Stimulated activated CD4-positive, alpha-beta T cell treated with anti-CD3 and anti-CD28 coated beads, Interleukin-2, amount 100 ng/mL, for 4 hours (primary cell): ENCODE measurements around the gene CDK2AP2.
A peak's percentile ranks its signal among the peaks of the same experiment; 100 is the strongest.
"Not testable (repeated sequence)": the region's sequence is repeated elsewhere in the genome, so short reads cannot be mapped to it uniquely, and the experiment has no call there.

Source experiments
- DNase-seq: peaks from one replicate; pipeline ENCODE4 v3.0.0-alpha.2; 2020; ENCODE audit warnings: low read depth

Gene CDK2AP2

DNA sequence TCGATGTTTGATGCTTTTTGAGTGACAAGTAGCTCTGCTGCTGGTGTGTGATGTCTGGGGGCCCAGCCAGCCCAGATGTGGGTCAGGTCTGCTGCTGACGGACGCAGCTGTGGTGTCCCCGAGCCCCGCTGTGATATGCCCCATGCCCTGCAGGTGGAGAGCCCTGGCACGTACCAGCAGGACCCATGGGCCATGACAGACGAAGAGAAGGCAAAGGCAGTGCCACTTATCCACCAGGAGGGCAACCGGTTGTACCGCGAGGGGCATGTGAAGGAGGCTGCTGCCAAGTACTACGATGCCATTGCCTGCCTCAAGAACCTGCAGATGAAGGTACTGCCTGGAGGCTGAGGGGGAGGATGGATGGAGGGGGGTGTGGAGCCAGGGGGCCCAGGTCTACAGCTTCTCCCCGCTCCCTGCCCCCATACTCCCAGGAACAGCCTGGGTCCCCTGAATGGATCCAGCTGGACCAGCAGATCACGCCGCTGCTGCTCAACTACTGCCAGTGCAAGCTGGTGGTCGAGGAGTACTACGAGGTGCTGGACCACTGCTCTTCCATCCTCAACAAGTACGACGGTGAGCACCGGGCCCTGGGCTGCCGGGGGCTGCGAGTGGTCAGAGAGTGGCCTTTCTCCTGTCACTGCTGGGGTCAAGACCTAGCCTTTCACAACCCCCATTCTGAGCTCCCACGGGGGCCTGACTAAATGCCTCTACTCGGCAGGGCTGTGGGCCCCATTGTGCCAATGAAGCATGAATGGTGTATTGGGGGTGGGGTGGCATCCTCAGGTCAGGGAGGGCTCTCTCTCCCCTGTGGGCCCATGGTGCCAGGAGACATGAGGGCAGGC, 17.9 kb downstream of the CDK2AP2 start:
- no peak for DNase-seq

DNA sequence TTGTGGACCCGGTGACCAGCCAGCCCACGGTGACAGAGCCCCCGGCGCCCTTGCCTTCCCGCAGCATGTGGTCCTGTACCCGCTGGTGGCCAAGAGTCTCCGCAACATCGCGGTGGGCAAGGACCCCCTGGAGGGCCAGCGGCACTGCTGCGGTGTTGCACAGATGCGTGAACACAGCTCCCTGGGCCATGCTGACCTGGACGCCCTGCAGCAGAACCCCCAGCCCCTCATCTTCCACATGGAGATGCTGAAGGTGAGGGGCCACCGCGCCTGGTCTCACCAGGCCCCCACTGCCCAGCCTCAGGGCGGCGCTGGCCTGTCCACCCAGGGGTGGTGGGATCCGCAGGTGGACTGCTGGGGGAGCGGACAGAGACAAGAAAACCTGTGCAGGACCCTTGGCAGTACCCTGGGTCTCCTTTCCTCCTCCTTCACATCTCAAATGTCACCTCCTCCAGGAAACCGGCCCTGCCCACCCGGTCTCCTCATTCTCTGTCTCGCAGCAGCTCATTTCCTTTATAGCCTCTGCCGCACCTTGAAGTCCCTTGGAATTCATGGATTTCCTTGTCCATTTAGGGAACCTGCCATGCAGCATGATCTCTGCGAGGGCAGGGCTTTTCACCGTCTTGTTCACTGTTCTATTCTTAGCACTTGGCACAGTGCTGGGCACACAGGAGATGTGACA, 18.6 kb downstream of the CDK2AP2 start:
- DNase-seq: no peak

DNA sequence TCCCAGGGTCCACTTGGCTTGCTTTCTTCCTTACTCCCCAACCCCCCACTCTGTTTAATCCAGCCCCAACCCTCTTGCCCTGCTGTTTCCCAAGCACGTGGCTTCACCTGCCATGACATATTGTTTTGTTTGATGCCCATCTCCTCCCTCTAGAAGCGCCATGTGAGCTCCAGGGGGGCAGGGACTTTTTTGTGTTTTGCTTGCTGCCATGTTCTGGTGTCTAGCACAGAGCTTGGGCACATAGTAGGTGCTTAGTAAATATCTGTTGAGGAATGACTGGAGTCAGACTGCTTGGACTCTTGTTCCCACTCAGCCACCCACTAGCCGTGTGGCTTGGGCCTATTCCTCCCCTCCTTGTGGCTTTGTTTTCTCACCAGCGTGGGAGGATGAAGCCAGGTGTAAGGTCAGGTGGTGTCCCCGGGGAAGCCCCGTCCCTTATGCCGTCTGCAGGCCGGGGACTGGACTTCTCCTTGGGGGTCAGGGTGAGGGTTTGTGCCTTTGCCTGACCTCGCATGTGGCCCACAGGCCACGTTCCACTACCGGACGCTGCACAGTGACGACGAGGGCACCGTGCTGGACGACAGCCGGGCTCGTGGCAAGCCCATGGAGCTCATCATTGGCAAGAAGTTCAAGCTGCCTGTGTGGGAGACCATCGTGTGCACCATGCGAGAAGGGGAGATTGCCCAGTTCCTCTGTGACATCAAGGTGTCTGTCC, 21.3 kb downstream of the CDK2AP2 start:
- no peak for DNase-seq

DNA sequence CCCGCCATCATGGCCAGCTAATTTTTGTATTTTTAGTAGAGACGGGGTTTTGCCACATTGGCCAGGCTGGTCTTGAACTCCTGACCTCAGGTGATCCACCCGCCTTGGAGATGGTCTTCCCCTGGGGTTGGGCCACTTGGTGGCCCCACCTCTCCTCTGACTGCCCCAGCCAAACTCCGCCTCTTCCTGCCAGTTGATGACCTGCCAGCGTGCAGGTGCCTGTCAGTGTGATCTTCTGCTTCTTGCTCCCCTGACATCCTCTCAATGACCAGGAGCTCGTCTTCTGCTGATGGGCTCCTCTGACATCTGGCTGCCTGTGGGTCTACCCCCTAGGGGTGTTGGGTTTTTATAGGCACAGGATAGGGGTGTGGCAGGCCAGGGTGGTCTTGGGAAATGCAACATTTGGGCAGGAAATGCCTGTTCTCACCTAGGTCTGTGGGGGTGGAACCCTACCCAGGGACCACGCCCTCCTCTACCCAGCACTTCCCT, 22.0 kb downstream of the CDK2AP2 start:
- DNase-seq: not testable (repeated sequence)

DNA sequence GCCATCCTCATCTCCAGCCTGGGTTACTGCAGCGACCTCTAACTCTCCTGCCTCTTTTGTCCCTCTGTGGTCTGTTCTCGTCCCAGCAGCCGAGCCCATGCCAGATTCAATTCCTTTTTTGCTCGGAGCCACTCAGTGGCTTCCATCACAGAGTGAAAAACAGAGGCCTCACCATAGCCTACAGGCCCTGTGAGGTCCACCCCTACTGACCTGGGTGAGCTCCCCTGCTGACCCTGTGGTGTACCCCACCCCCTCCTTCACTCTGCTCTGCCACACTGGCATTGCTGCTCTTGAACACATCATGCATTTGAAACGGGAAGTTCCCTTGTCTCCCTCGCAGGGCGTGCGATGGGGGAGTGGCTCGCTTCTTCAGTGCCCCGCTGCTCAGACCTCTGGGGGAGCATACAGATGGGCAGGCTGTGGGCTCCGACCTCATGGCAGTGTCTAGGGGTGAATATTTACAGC, 23.1 kb downstream of the CDK2AP2 start:
- no peak for DNase-seq

DNA sequence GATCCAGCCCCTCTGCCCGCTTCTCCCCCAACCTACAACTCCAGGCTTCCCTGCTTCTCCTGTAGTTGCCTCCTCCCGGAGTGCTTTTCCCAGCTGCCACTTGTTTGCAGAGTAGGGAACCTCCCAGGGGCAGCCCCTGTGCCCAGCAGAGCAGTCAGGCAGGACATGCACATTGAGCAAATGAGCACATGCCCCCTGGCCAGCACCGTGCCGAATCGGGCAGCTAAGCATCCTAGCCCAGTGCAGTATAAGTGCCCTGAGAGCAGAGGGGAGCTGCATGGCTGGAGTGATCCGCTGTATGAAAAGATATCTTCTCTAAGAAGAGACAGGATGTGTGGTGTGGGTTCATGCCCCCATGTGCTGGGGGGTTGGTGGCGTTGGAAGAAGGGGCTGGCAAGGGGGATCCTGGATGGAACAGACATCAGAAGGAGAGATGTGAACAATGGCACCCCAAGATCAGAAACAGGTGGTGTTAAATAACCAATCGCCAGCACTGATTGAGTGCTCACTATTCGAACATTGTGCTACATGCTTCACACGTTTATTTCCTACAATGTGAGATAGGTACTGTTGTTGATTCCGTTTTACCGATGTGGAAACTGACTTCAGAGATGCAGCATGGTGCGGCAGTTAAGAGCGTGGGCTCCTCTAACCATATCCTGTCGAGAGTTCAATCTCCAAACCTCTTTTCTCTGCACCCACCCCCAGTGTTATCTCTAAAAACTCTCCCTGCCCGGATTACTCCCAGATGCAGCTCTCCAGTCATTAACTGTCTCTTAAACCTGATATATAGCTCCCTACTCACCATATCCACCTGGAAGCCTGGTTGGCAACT, 23.9 kb downstream of the CDK2AP2 start:
- DNase-seq: no peak

DNA sequence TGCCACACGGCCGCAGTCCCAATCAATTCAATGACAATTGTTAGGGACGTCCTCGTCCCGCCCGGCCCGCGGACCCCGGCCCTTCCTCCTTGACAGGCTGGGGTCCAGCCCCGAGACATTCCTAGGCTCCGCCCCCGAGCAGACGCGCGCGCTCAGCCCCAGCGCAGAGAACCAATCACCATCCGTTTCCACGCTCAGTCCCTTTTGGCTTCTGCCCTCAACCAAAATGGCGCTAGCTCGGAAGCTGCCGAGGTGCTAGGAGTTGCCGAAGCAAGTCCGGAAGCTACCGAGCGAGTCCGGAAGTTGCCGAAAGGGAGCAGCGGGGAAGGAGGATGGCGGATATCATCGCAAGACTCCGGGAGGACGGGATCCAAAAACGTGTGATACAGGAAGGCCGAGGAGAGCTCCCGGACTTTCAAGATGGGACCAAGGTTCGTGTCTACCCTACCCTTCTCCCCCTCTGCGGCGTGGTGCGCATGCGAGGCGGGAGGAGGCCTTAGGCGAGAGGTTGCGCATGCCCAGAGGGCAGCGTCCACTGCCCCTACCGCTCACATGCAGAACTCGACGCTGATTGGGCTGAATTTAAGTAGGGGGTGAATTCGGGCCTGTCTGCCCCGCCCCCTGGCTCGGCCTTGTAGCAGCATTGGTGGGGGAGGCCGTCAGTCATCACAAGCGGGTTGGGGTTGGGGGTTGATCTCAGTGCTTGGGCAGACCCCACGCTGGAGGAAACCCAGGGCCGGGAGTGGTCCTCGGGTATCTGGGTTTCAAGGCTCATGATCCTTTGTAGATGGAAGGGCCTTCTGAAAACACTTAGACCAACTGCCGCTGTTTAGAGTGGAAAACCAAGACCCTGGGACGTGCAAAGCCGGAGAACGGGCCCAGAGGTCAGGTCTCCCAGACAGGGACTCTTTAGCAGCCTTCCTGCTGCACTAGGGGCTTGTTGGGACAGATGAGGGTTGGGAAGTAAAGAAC, 24.8 kb downstream of the CDK2AP2 start, which contains the start of gene AIP:
Gene AIP (plus strand): TSS at position 200 of the 972 bp plus-strand sequence. CDS start 133 bp downstream, at position 333.
- DNase-seq: peak; percentile 96

DNA sequence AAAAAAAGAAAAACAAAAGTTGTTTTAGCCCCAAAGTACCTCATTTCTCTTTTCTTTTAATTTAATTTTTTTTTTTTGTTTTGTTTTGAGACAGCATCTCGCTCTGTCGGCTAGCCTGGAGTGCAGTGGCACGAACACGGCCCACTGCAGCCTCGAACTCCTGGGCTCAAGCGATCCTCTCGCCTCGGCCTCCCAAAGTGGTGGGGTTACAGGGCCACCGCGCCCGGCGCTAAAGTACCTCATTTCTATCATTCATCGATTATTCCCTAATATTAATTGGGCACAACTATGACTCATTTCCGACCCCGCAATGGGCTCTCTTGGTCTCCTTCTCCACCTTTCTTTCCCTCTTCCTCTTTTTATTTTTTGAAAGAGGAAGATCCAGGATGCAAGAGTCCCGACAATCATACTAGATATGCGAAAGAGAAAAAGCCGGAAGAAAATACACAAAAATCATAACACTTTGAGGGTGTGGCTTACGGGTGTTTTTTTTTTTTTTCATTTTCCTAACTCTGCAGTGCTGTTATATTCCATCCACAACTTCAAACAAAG, 25.6 kb downstream of the CDK2AP2 start:
- DNase-seq: no peak

DNA sequence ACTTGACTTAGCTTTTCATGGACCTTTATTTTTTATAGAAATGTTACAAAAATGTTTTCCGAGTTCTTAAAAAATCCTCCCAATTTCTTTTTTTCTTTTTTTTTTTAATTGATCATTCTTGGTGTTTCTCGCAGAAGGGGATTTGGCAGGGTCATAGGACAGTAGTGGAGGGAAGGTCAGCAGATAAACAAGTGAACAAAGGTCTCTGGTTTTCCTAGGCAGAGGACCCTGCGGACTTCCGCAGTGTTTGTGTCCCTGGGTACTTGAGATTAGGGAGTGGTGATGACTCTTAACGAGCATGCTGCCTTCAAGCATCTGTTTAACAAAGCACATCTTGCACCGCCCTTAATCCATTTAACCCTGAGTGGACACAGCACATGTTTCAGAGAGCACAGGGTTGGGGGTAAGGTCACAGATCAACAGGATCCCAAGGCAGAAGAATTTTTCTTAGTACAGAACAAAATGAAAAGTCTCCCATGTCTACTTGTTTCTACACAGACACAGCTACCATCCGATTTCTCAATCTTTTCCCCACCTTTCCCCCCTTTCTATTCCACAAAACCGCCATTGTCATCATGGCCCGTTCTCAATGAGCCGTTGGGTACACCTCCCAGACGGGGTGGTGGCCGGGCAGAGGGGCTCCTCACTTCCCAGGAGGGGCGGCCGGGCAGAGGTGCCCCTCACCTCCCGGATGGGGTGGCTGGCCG, 30.5 kb downstream of the CDK2AP2 start:
- not testable (repeated sequence) for DNase-seq

DNA sequence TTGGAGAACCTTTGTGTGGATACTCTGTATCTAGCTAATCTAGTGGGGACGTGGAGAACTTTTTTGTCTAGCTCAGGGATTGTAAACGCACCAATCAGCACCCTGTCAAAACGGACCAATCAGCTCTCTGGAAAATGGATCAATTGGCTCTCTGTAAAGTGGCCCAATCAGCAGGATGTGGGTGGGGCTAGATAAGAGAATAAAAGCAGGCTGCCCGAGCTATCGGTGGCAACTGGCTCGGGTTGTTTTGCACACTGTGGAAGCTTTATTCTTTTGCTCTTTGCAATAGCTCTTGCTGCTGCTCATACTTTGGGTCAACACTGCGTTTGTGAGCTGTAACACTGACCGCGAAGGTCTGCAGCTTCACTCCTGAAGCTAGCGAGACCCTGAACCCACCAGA, 31.3 kb downstream of the CDK2AP2 start:
- not testable (repeated sequence) for DNase-seq

DNA sequence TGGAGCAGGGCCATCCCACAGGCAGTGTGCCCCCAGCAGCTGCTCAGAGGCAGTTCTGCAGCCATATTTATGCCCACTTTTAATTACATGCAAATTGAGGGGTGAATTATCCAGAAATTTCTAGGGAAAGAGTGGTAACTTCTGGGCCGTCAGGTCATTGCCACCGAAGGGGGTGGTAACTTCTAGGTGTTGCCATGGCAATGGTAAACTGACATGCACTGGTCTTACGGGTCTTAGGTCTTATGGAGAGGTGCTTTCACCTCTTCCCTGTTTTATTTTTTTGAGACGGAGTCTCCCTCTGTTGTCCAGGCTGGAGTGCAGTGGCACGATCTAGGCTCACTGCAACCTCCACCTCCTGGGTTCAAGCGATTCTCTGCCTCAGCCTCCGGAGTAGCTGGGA, 35.1 kb downstream of the CDK2AP2 start:
- DNase-seq: no peak

DNA sequence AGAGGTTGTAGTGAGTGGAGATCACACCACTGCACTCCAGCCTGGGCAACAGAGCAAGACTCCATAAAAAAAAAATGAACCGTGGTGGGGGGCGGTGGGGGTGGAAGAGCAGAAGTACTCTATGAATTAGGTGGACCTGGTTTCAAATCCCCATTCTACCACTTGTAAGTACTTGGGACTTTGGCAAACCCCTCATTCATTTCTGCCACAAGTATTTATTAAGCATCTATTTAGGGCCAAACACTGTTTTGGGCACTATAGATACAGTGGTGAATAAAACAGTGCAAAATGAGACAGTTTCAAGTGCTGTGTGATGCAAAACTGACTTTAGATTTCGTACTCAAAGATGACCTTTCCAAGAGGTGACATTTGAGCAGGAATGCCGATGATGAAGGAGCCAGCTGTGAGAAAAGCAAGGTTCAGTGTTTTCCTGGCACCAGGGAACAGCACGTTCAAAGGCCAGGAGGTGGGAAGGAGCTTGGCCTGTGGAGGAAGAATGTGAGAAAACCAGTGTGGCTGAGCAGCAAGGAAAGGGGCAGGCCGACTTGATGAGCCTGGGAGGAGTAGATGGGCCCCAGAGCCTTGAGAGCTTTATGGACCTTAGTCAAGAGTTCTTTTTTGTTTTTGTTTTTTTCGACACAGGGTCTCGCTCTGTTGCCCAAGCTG, 37.5 kb downstream of the CDK2AP2 start:
- DNase-seq: no peak

DNA sequence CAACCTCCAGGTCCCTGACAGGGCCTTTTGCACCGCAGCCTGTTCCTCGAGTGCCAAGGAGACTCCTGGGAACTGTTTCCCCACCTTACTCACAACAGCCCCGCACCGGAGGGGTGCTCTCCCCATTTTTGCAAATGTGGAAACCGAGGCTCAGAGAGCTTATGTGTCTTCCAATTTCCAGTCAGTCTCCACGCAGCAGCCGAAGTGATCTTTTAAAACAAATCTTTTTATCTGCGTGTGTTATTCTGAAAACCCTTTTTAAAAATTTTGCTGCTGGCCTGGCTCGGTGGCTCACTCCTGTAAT, 38.5 kb downstream of the CDK2AP2 start:
- no peak for DNase-seq

DNA sequence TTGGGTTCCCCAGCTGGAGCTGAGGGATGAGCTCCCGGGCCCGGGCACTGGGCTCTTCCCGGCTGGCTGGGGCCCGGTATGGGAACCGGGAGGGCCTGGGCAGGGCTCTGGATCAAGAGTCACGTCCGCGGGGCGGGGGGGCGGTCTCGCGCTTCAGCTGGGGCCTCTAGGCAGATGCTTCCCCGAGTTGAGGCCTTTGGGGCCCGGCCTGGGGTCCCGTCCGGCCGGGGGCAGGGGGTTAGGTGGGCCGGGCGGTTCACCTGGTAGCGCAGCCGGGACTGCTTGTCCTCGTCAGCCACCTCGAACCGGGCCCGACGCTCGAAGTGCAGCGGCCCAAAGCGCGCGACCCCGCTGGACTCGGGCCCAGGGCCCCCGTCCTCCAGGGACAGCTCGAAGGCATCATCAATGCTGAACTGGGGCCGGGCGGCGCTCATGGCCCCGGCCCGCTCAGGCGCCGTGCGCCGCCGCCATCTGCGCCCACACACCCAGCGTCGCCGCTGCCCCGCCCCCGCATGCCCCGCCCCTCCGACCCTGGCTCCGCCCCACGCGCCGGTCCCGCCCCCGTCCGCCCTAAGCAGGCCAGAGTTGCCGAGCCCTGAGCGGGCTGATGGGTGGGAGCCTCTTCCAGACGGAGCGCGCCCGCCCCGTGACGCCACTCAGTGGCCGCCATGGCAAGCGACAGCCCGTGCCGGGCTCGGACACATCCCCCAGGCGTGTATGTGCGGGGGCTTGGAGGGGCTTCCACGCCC, 39.0 kb downstream of the CDK2AP2 start, which contains the start of gene TMEM134:
Gene TMEM134 (minus strand): TSS at position 493 of the 749 bp plus-strand sequence. CDS start 59 bp downstream, at position 434.
- DNase-seq: peak; percentile 87

DNA sequence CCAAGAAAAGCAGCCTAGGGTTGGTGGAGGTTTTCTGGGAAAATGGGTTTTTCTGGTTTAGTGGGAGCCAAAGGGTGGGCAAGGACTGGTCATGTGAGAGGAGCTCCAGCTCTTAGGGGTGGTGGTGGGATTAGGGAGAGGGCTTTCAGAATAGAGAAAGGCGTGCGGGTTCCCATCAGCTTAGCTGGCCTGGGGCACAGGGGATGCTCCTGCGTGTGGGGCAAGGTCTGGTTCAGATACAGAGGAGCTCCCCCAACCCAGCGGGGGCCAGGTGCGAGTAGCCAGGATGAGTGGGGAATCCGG, 39.6 kb downstream of the CDK2AP2 start:
- no peak for DNase-seq

DNA sequence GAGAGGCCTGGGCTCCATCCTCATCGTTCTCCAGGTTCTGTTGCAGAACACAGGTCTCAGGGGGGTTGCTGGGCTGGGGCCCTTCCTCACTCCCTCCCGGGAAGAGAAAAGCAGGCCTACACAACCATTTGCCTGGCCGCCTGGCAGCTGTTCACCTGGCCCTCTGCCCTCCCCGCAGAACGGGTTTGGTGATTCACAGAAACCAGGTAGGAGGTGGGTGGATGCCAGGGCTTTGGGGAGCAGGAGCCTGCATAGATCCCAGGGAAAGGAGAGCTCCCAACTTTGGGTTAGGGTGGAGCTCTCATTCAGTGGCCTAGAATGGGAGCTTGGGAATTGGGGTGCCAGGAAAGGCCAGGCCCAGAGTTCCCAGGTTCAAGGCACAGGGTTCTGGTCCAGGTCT, 39.9 kb downstream of the CDK2AP2 start:
- no peak for DNase-seq

DNA sequence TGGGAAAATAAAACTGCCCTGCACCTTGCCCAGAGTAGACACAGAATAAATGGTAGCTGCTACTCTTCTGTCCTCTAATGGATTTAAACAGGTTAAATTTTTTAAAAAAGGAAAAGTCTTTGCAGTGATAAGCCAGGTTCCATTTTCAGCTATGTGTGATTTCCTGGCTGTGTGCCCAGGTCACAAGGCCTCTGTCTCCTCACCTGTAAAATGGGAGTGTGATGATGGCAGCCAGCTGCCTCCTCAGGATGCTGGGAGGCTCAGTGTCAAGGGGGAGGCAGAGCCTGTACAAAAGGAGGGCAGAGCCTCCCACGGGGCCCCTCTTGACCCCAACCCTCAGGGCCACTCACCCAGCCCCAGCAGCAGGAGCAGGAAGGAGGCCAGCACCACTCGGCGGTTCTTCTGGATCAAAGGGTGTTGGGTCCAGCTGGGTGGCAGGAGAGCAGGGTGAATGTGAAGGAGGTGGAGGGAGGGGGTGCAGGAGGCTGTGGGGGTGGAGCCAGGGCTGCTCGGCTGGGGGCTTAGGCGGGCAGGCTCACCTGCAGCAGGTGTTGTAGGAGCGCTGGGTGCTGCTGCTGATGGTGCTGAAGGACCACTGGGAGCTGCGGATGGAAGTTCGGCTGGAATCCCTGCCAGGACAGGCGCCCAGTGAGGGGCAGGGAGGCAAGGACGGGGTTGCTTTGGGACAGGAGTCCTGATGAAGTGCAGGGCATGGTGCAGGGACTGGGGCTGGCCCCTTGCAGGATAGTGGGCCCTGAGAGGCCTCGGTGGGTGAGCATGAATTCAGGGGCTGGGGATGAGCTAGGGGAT, 40.8 kb downstream of the CDK2AP2 start:
- no peak for DNase-seq
